Measurements from ENCODE around the gene LHFPL3.
"Not testable (repeated sequence)": the region's sequence is repeated elsewhere in the genome, so short reads cannot be mapped to it uniquely, and the experiment has no call there.

The LHFPL3 gene

GRCh38 chr7:104625956-104626355 is 297.6 kb downstream of the LHFPL3 start:
- DNase-seq = no peak

GRCh38 chr7:104627516-104627915 is 299.1 kb downstream of the LHFPL3 start:
- DNase-seq = no peak

GRCh38 chr7:104628017-104628416 is 299.6 kb downstream of the LHFPL3 start:
- no peak for DNase-seq

- DNase-seq = no peak
Observed at GRCh38 chr7:104629408-104629807, 301.0 kb downstream of the LHFPL3 start.

GRCh38 chr7:104640506-104640905 is 312.1 kb downstream of the LHFPL3 start:
- no peak for DNase-seq

GRCh38 chr7:104642560-104642959 is 314.2 kb downstream of the LHFPL3 start:
- no peak for DNase-seq

GRCh38 chr7:104643587-104644217 is 315.3 kb downstream of the LHFPL3 start:
- no peak for DNase-seq

- DNase-seq = no peak
Observed at GRCh38 chr7:104650991-104651640, 322.7 kb downstream of the LHFPL3 start.

- DNase-seq = no peak
Observed at GRCh38 chr7:104652434-104652833, 324.0 kb downstream of the LHFPL3 start.

GRCh38 chr7:104652865-104653264 is 324.5 kb downstream of the LHFPL3 start:
- no peak for DNase-seq

- no peak for DNase-seq
Observed at GRCh38 chr7:104653825-104654401, 325.5 kb downstream of the LHFPL3 start.

- DNase-seq = no peak
Observed at GRCh38 chr7:104655592-104655991, 327.2 kb downstream of the LHFPL3 start.

GRCh38 chr7:104656467-104656866 is 328.1 kb downstream of the LHFPL3 start:
- no peak for DNase-seq

GRCh38 chr7:104657134-104657533 is 328.7 kb downstream of the LHFPL3 start:
- DNase-seq = no peak

GRCh38 chr7:104661575-104661974 is 333.2 kb downstream of the LHFPL3 start:
- DNase-seq = no peak

- DNase-seq = no peak
Observed at GRCh38 chr7:104664648-104665047, 336.2 kb downstream of the LHFPL3 start.

GRCh38 chr7:104677587-104677986 is 349.2 kb downstream of the LHFPL3 start:
- no peak for DNase-seq

- no peak for DNase-seq
Observed at GRCh38 chr7:104679085-104679484, 350.7 kb downstream of the LHFPL3 start.

GRCh38 chr7:104686286-104686685 is 357.9 kb downstream of the LHFPL3 start:
- DNase-seq = no peak

GRCh38 chr7:104694710-104695109 is 366.3 kb downstream of the LHFPL3 start:
- DNase-seq = no peak

GRCh38 chr7:104695563-104695962 is 367.2 kb downstream of the LHFPL3 start:
- DNase-seq = no peak

- no peak for DNase-seq
Observed at GRCh38 chr7:104700336-104700735, 371.9 kb downstream of the LHFPL3 start.

- DNase-seq = not testable (repeated sequence)
Observed at GRCh38 chr7:104721027-104721426, 392.6 kb downstream of the LHFPL3 start.

- no peak for DNase-seq
Observed at GRCh38 chr7:104723001-104723400, 394.6 kb downstream of the LHFPL3 start.

GRCh38 chr7:104758504-104758903 is 430.1 kb downstream of the LHFPL3 start:
- no peak for DNase-seq

Measured in CD4-positive, alpha-beta T cell treated with Interleukin-12 subunit alpha and Interleukin-12 subunit beta, for 1 hour (primary cell).